Measurements from ENCODE around the gene TGFBR1.

DNA sequence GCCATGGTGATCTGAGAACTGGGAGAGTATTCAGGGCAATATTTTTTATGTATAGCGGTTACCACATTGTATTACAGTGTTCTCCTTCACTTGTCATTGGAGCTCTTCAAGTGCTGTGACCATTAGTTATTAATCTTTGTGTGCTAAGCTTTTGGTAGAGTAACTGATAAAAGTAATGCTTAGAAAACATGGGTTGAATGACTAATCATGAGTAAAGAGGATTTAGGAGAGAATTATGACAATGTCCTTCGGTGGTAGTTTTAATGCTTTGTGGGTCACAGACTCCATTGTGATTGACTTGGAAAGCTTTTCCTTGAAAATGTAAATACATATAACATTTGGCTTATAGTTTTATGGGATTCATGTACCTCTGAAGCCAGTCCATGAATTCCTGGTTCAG is 21.4 kb downstream of the TGFBR1 start:
- TF ChIP-seq POLR2A (IDR thresholded peaks at IDR 0.05; ENCODE audit: low read depth, low read length) = no peak
- no peak for TF ChIP-seq TAF1 (IDR thresholded peaks at IDR 0.05; ENCODE audit: borderline replicate concordance, low read depth, low read length)
- TF ChIP-seq POLR2AphosphoS5 (IDR thresholded peaks at IDR 0.05; ENCODE audit: low read depth, low read length) = no peak

Data from GM12892 (cell line).